HG03025 (cell line): ENCODE results near the gene RNU1-3.
"Not testable (repeated sequence)": the region's sequence is repeated elsewhere in the genome, so short reads cannot be mapped to it uniquely, and the experiment has no call there.

Experiments used
- ATAC-seq: cut with Tn5 transposase; IDR thresholded peaks from one replicate; pipeline ENCODE4 v1.9.1; 2021; ENCODE audit warnings: mild to moderate bottlenecking, moderate library complexity; ENCODE audit not compliant: unreplicated experiment, low FRiP score

The RNU1-3 gene

GRCh38 chr1:16666502-16667413, at the start of gene RNU1-3:
Gene RNU1-3 (minus strand): TSS chr1:16666948.
- peak; percentile 97 for ATAC-seq

- not testable (repeated sequence) for ATAC-seq
These were observed 46.7 kb upstream of the RNU1-3 start for GRCh38 chr1:16713480-16713879.

DNA sequence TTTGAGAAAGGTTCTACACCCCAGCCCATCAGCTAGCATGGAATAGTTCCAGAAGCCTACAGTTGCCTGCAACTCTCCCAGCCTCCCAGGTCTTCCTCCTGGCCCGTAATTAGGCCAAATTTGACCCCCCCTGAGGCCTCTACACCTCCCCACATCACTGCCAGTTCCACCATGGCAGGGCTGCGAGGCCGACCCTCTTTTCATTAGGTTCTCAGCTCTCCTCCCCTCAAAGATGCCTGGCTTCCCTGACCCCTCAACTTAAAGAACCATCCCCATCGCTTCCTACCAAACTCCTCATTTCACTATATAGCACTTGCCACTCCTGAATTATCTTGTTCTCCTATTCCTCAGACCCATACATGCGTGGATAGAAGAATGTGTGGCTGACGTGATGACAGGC, 46.2 kb upstream of the RNU1-3 start:
- ATAC-seq: not testable (repeated sequence)

DNA sequence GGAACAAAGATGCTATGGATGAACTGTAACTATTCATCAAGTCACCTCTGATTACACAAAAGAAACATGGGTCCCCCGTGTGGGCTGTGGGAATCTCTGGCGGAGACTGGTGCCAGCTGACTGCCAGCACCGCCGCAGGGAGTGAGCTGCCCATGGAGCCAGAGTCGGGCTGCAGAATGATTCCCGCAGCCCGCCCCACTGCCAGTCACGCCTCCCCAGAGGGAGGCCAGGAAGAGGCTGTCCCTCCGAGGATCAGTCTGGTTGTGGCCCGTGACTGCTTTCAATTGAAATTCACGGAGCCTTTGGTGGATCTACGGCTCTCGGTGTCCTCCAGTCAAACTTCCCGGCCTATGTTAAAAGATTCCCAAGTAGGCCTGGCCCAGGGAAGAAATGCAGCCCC, 45.8 kb upstream of the RNU1-3 start:
- not testable (repeated sequence) for ATAC-seq

DNA sequence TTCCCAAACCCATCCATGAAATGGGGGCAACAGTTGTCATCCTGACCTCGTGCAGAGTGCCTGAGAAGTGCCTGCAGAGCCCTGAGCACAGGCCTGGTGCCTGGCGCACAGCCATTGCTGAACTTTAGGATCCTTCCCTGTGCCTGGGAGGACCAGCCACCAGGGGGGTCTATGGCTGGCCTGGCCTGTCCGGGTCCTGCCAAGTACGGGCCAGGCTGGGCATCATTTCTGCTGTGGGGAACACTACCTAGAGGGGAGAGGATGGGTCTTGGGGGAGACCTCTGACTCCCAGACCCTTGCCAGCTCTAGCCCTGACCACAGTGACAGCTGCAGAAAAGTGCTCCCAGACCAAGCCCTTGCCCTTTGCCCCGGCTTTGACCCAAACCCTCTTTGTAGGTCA, 45.4 kb upstream of the RNU1-3 start:
- ATAC-seq: not testable (repeated sequence)

DNA sequence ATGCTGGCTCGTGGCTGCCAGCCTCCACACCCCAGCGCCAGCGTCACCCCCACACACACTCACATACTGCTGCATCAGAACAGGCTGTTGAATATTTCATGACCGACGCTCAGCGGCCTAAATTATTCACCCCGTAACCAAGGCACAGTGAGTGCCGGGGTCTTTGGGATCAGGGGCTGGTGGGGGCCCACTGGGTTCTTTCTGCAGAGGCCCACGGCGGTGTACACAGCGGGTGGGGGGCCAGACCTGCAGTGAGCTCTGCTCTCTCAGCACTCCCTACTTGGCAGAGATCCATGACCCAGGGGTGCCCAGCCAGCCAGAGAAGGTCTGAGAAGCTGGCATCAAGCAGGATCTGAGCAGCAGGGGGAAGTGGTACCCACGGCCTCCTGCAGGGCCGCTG, 43.9 kb upstream of the RNU1-3 start:
- not testable (repeated sequence) for ATAC-seq

DNA sequence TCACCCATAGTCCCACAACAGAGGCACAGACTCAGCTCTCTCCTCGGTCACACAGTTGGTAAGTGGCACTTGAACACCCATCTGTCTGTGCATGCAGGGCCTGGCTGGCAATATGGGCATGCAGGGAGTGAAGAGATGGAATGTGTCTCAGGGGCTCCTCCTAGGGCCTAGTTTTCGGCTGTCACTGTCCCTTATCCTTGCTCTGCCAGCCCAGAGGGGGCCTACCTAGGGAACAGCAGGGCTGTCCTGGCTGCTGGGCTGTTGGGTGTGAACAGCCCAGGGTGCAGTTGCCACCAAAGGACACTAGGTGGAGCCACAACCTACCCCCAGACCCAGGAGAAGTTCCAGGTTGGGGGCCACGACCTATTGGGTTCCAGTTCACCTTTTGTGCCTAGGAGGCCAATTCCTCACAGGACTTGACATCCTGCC, 42.9 kb upstream of the RNU1-3 start:
- not testable (repeated sequence) for ATAC-seq

- ATAC-seq: not testable (repeated sequence)
These were observed 42.0 kb upstream of the RNU1-3 start for GRCh38 chr1:16708704-16709103.

DNA sequence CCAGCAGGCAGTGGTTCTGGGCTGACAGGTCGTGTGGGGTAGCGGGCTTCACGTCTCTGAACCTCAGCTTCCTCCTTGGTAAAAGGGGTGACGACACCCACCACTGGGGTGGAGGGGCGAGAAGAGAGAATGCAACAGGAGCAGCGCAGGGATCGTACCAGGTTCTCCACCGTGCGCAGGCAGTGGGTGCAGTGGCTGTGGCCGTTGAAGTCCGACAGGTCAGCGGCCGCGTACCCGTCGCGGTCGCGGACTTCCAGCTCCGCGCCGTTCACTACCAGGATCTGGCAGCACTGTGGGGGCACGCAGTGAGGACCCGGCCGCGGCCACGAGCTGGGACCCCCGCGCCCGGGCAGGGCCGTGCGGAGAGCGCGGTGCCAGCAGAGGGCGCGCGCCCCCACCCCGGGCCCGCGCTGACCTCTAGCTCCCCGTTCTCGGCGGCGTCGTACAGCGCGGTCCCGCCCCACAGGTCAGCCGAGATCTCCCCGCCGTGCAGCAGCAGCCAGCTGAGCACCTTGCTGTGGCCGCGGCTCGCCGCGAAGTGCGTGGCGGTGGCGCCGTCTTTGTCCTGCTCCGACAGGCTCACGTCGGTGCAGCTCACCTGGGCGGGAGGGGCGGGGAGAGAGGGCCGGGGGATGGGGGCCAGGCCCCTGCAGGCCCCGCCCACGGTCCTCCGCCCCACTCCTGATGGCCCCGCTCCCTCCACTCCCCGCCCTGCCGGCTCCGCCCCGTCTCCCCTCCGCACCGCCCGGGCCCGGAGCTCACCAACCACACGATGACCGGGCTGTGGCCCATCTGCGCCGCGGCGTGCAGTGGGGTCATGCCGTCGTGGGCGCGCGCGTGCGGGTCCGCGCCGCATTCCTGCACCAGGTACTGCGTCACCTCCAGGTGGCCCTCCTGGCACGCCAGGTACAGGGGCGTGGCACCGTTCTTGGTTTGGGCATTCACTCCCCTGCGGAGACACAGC, 40.7 kb upstream of the RNU1-3 start:
- not testable (repeated sequence) for ATAC-seq

DNA sequence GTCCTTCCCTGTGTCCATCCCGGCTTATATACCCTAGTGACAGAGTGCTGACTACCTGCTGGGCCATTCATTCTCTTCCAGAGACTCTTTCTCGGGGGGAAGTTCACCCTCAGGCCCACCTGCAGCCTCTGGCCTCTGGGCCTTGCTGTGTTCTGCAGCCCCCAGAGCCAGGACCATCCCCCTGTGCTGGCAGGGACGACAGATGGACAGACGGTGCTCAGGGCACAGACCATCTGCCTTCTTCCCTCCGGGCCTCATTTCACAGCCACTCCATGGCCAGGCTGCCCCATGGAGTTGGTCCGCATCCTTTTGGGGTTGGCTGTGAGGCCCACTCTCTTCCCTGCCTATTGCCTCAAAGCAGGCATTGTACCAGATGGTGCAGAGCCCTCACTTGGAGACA, 39.6 kb upstream of the RNU1-3 start:
- not testable (repeated sequence) for ATAC-seq

GRCh38 chr1:16704502-16705100, 37.9 kb upstream of the RNU1-3 start:
- ATAC-seq: not testable (repeated sequence)

DNA sequence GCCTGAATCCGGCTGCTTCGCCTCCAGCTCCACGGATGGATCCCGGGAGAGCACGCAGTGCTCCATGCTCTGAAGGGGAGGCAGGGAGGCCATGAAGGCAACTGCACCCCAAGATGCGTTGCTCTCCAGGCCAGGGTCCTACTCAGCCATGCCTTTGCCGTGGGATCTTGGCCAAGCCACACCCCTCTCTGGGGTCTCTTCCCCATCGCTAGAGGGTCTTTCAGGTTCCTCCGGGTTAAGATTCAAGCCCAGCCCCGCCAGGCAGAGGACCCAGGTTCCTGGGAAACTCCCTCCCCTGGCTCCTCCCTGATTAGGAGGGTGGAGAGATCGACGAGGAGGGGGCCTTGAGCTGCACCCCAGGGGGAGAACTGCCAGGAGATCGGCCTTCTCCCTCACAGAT, 37.3 kb upstream of the RNU1-3 start:
- not testable (repeated sequence) for ATAC-seq

DNA sequence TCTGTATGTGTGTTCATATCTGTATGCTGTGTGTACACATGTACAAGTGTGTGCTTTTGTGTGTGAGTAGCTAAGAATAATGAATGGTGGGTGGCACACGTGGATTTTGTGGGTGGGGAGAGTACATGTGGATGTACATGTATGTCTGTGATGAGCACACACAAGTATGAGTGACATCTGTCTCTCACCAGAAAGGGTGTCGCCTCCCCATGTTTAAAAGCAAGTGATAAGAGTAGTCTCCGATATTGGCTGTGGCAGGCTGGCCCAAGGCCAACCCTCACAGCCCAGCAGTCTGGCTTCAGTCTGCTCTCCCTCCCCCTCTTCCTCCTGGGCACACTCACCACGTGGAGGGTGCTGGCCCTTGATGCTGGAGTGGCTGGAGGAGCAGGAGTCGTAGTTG, 36.9 kb upstream of the RNU1-3 start:
- not testable (repeated sequence) for ATAC-seq

DNA sequence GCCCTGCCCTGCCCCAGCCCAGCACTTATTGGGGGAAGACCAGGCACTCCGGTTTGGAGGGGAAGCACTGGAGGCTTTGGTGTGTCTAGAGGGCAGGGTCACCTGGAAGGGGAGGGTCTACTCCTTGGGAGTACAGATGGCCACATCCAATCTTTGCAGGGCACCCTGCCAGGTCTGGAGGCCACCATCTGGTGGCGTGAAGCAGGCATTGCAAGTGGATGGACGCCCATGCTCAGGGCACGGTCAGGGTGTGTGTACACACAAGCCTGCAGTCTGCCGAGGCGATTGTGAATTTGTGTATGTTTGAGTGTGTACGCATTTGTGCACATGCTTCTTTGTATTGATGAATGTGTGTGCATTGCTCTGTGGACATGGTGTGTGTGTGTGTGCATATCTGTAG, 36.4 kb upstream of the RNU1-3 start:
- ATAC-seq: not testable (repeated sequence)

DNA sequence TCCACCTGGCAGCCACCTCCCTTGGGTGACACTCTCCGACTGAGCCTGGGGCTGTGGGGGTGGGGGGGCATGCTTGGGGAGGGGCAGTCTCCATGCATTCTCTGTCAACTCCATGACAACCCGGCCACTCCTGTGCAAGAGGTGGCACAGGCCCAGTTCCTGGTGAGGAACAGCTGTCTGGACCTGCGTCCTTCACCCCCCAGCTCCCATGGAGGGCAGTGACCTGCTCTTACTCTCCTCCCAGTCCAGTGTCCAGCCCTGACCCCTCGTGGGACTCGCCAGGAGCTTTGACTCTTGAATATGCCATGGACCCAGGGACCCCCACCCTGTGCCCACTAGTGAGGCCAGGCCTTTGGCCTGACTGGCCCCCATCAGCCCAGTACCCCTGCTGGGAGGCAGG, 35.5 kb upstream of the RNU1-3 start:
- not testable (repeated sequence) for ATAC-seq

GRCh38 chr1:16701189-16701588, 34.4 kb upstream of the RNU1-3 start:
- ATAC-seq: not testable (repeated sequence)

DNA sequence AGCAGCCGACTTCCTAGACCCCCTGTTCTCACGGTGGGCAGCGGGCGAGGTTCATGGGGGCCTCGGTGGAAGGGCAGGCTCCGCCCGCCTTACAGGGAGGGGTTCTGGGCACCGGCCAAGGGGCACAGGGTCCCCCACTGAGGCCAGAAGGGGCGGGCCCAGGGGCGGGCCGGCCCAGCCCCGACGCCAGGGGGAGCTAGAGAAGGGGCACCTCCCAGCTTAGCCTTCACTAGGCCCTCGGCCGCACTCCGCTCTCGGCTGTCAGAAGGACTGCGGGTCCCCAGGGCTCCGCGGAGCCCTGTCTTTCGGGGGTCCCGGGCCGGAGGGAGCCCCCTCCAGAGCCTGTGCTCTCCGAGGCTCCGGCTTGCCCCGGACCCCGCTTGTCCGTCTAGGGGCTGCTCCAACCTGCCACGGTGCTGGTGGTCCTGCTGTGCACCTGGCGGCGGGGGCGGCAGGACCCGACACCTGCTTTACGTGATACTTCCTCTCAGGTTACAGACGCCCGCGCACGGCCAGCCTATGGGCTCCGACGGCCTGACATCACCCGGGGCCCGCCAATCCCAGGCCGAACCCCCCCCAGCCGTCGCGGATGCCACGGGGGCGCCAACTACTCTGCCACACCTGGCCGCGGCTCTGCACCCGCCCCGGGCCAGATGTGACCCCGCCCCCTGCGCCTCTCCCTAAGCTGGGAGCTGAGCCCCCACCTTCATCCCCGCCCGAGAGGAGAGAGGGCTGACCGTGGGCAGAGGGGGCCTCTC, 33.6 kb upstream of the RNU1-3 start:
- ATAC-seq: not testable (repeated sequence)

GRCh38 chr1:16699440-16699839, 32.7 kb upstream of the RNU1-3 start:
- not testable (repeated sequence) for ATAC-seq

DNA sequence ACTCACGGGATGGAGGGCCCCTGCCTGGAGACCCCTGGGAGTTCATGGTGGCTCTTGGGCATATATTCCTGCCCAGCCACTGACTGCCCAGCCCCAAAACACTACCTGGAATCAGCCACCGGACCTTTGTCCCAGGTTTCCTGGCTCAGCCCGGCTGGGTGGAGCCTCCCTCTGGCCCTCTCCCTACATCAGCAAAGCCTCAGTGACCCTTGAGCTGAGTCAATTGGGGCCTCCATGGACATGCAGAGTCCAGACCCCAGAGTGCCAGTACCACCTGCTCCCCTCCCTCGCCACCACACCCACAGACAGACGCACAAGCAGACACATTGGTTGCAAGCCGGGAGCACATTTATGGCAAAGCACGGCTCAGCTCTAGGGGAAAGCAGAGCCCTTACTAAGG, 30.4 kb upstream of the RNU1-3 start:
- ATAC-seq: not testable (repeated sequence)
